Measurements from ENCODE around the gene KCNMA1.

DNA sequence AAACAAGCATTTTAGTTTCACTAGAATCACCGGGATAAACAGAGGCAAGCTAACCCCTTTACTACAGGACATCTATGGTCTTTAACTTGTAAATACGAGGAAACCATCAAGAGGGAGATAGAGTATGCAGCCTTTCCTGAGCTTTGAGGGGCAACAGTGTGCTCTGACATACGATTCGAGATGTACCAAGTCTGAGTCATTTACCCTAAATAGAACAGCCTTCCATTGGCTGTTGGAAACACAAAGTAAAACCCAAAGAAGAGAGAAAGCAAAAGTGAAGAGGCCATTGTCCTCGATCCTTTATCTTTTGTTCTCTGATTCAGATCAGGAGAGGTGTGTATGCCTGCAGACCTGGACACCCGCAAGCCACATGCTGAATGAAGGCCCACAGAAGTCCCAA, 289.5 kb downstream of the KCNMA1 start:
- TF ChIP-seq, protein P1, sequence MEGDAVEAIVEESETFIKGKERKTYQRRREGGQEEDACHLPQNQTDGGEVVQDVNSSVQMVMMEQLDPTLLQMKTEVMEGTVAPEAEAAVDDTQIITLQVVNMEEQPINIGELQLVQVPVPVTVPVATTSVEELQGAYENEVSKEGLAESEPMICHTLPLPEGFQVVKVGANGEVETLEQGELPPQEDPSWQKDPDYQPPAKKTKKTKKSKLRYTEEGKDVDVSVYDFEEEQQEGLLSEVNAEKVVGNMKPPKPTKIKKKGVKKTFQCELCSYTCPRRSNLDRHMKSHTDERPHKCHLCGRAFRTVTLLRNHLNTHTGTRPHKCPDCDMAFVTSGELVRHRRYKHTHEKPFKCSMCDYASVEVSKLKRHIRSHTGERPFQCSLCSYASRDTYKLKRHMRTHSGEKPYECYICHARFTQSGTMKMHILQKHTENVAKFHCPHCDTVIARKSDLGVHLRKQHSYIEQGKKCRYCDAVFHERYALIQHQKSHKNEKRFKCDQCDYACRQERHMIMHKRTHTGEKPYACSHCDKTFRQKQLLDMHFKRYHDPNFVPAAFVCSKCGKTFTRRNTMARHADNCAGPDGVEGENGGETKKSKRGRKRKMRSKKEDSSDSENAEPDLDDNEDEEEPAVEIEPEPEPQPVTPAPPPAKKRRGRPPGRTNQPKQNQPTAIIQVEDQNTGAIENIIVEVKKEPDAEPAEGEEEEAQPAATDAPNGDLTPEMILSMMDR (IDR thresholded peaks at IDR 0.05): no peak
- no peak for TF ChIP-seq POLR2A (IDR thresholded peaks at IDR 0.05)
